Activated CD4-positive, alpha-beta T cell treated with anti-CD3 and anti-CD28 coated beads, Interleukin-2, amount 10 ng/mL, durations not matched to agents 7 days and 5 days (primary cell): Measurements from ENCODE around the gene GTF3C6. TPM values are rescaled to one million over a fixed set of nuclear protein-coding genes. Genes with fewer than 3 reads are reported as not detected.

Source experiments
- CTCF ChIA-PET: fragments of 350-600 bp; sonication (Branson Sonifier 250); formaldehyde crosslinking; loops from one replicate; lab custom pipeline; 2021; ENCODE audit warnings: antibody characterized with exemption; lab: Charles Lee
- POLR2A ChIA-PET: fragments of 350-600 bp; sonication (Branson Sonifier 250); formaldehyde crosslinking; loops from one replicate; lab custom pipeline; 2021; ENCODE audit warnings: antibody characterized with exemption; lab: Charles Lee
- DNase-seq: peaks from one replicate; pipeline ENCODE4 v3.0.0-alpha.2; 2020
- H3K27ac Mint-ChIP-seq: one replicate; pipeline ENCODE4 v1.8.0; 2021; ENCODE audit warnings: mild to moderate bottlenecking, moderate library complexity, mixed read lengths
- H3K27me3 Mint-ChIP-seq: one replicate; pipeline ENCODE4 v1.8.0; 2021; ENCODE audit warnings: mixed read lengths
- H3K36me3 Mint-ChIP-seq: one replicate; pipeline ENCODE4 v1.8.0; 2021; ENCODE audit warnings: low read depth, mixed read lengths
- H3K4me1 Mint-ChIP-seq: one replicate; pipeline ENCODE4 v1.8.0; 2021; ENCODE audit warnings: mixed read lengths
- H3K4me3 Mint-ChIP-seq: one replicate; pipeline ENCODE4 v1.8.0; 2021; ENCODE audit warnings: mild to moderate bottlenecking, moderate library complexity, mixed read lengths
- H3K9me3 Mint-ChIP-seq: one replicate; pipeline ENCODE4 v1.8.0; 2021; ENCODE audit warnings: mixed read lengths
- total RNA-seq, 2 experiments: library from RNA; stranded (reverse); gene quantifications; one replicate each; pipeline ENCODE4 v1.2.3, GENCODE V29; 2021

Gene GTF3C6, protein sequence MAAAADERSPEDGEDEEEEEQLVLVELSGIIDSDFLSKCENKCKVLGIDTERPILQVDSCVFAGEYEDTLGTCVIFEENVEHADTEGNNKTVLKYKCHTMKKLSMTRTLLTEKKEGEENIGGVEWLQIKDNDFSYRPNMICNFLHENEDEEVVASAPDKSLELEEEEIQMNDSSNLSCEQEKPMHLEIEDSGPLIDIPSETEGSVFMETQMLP
- 10 to 100 TPM; 85.9 to 98.7 TPM for total RNA-seq

DNA sequence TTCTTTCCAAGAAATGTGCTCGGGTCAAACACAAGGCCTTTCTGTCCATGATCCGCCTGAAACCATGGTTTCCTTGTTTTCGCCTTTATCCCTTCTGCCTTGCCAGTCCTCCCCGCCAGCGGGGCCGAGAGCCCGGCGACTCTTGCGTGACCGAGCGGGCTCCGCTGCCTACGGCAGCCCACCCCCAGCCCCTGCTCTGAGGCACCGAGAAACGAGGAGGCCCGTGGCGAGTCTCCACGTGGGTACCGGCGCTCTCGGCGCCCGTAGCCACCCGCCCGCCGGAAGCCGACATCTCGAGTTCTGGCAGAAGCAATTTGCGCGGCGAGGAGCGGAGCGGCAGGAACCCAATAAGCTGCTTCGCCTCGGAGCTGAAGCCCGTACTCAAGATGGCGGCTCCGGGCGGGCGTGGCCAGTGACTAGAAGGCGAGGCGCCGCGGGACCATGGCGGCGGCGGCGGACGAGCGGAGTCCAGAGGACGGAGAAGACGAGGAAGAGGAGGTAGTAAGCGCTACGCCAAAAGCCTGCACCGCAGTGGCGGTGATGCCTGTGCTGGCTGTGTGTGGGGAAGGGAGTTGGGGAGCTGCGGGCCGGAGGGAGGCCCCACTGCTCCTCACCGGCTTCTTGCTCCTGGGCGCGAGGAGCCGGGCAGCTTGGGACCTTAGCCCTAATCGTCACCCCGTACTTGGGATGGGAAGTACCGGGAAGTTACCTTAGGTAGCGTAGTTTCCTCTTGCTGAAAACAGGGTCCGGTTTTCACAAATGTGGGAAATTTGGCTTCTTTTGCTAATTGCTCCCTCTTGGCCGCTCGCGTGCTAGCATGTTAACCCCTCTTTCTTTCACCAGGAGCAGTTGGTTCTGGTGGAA lies at the start of gene GTF3C6:
Gene GTF3C6, plus strand, starts transcription at position 378 of the 864 bp plus-strand sequence. Its CDS starts 64 bp downstream, at position 442.
- peaks cover 18% of the 10 kb centered on the region for H3K4me1 Mint-ChIP-seq
- DNase-seq = peak; percentile 96
- POLR2A ChIA-PET = interaction anchor here (0.6 to 2.0 kb wide), 8 partner anchors 9 to 293 kb away, joined by 3 to 12 read pairs (median 4); partner anchors contain the start of genes AMD1 and CDK19
- H3K9me3 Mint-ChIP-seq = no peaks in the 10 kb centered on the region
- H3K36me3 Mint-ChIP-seq = peaks cover 36% of the 10 kb centered on the region
- CTCF ChIA-PET = interaction anchor here (0.7 to 1.5 kb wide), 9 partner anchors 13 to 1948 kb away, joined by 3 to 16 read pairs (median 3); partner anchors contain the start of gene RPF2
- H3K27ac Mint-ChIP-seq = peak within 1 kb of the TSS; percentile 100
- H3K27me3 Mint-ChIP-seq = peaks cover under 1% of the 10 kb centered on the region
- H3K4me3 Mint-ChIP-seq = peak within 1 kb of the TSS; percentile 99

- DNase-seq = no peak
- H3K4me1 Mint-ChIP-seq = peaks cover 7% of the 10 kb centered on the region
- H3K4me3 Mint-ChIP-seq = no peak overlapping the region
- CTCF ChIA-PET = no interaction called here
- no peaks in the 10 kb centered on the region for H3K9me3 Mint-ChIP-seq
- H3K36me3 Mint-ChIP-seq = no peaks in the 10 kb centered on the region
- POLR2A ChIA-PET = no interaction called here
- H3K27ac Mint-ChIP-seq = no peak overlapping the region
- peaks cover 4% of the 10 kb centered on the region for H3K27me3 Mint-ChIP-seq
These were observed 27.7 kb upstream of the GTF3C6 start for GRCh38 chr6:110930781-110931180.

DNA sequence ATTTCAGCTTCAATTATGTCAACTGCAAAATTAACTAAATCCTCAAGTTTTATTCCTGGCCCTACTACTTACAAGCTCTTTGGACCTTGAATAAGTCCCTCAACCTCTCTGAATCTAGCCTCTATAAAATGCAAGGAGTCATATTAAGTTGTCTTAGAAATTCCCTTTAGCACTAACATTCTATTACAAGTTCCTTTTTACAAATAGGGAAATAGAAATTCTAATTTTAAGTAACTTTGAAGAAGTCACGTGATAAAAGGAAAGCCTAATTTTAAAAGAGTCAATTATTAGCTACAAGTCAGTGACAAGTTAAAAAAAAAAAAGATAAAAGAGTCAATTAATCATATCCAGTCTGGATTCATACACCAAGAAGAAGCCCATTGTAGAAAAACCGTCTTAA lies 24.6 kb upstream of the GTF3C6 start:
- ChIA-PET POLR2A (interaction anchor here (0.6 to 0.7 kb wide), 2 partner anchors 17 to 118 kb away, joined by 3 read pairs; partner anchors contain the start of gene CDK19), CTCF (interaction anchor here (1.4 kb wide), 1 partner anchor 11 kb away, joined by 3 read pairs; no protein-coding TSS in a partner anchor)
- Mint-ChIP-seq H3K36me3 (no peaks in the 10 kb centered on the region), H3K27ac (no peak overlapping the region), H3K4me3 (no peak overlapping the region), H3K27me3 (no peaks in the 10 kb centered on the region), H3K4me1 (peaks cover 7% of the 10 kb centered on the region), H3K9me3 (no peaks in the 10 kb centered on the region)
- no peak for DNase-seq

- CTCF ChIA-PET = interaction anchor here (1.4 kb wide), 1 partner anchor 10 kb away, joined by 3 read pairs; no protein-coding TSS in a partner anchor
- Mint-ChIP-seq H3K4me1 (peaks cover 8% of the 10 kb centered on the region), H3K9me3 (no peaks in the 10 kb centered on the region), H3K36me3 (no peaks in the 10 kb centered on the region), H3K27ac (no peak overlapping the region), H3K4me3 (no peak overlapping the region), H3K27me3 (no peaks in the 10 kb centered on the region)
- no peak for DNase-seq
- POLR2A ChIA-PET = interaction anchor here (0.7 kb wide), 1 partner anchor 119 kb away, joined by 3 read pairs; the partner anchor contains the start of gene CDK19
These were observed 24.1 kb upstream of the GTF3C6 start for GRCh38 chr6:110934381-110934898.

- no peak for DNase-seq
- Mint-ChIP-seq H3K4me3 (no peak overlapping the region), H3K27me3 (no peaks in the 10 kb centered on the region), H3K4me1 (peaks cover 6% of the 10 kb centered on the region), H3K9me3 (no peaks in the 10 kb centered on the region), H3K36me3 (no peaks in the 10 kb centered on the region), H3K27ac (no peak overlapping the region)
- ChIA-PET POLR2A (no interaction called here), CTCF (interaction anchor here (0.7 kb wide), 1 partner anchor 11 kb away, joined by 4 read pairs; no protein-coding TSS in a partner anchor)
These were observed 23.3 kb upstream of the GTF3C6 start for GRCh38 chr6:110935171-110935570.

- ChIA-PET POLR2A (no interaction called here), CTCF (no interaction called here)
- Mint-ChIP-seq H3K27me3 (no peaks in the 10 kb centered on the region), H3K4me1 (peaks cover 1% of the 10 kb centered on the region), H3K27ac (no peak overlapping the region), H3K9me3 (no peaks in the 10 kb centered on the region), H3K4me3 (no peak overlapping the region), H3K36me3 (no peaks in the 10 kb centered on the region)
- no peak for DNase-seq
These were observed 20.3 kb upstream of the GTF3C6 start for GRCh38 chr6:110938171-110938570.

DNA sequence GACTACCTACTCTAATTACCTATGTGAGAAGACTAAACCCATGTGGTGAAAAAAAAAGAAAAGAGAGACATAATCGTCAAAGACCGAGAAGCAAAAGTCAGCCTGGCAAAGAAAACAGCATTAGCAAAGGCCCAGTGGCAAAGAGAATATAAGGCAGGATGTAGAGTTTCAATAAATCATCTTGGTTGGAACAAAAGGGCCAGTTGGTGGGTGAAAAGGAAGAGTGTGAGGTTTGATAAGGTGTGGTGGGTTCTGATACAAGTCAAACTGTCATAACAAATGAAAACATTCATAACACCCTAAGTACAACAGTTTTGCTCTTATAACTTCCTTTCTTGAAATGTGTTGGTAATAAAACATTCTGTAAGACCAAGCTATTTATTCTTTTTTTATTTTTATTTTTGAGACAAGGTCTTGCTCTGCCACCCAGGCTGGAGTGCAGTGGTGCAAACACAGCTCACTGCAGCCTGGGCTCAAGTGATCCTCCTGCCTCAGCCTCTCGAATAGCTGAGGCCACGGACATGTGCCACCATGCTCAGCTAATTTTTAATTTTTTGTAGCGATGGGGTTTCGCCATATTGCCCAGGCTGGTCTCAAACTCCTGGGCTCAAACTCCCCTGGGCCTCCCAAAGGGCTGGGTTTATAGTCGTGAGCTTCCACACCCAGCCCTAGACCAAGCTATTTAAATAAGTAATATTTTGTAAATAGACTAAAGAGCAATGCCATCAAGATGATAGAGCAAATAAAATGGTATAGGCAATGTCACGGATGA lies 18.9 kb upstream of the GTF3C6 start:
- Mint-ChIP-seq H3K27me3 (no peaks in the 10 kb centered on the region), H3K4me3 (no peak overlapping the region), H3K27ac (no peak overlapping the region), H3K36me3 (no peaks in the 10 kb centered on the region), H3K4me1 (peaks cover 6% of the 10 kb centered on the region), H3K9me3 (no peaks in the 10 kb centered on the region)
- DNase-seq = no peak
- ChIA-PET POLR2A (no interaction called here), CTCF (no interaction called here)

GRCh38 chr6:110944681-110945151 lies 13.8 kb upstream of the GTF3C6 start:
- H3K9me3 Mint-ChIP-seq = no peaks in the 10 kb centered on the region
- peak overlapping the region; percentile 36 for H3K27ac Mint-ChIP-seq
- ChIA-PET CTCF (interaction anchor here (0.6 to 3.8 kb wide), 14 partner anchors 10 to 1631 kb away, joined by 3 to 16 read pairs (median 4); partner anchors contain the start of gene GTF3C6), POLR2A (interaction anchor here (0.7 to 0.8 kb wide), 2 partner anchors 70 to 996 kb away, joined by 3 to 5 read pairs; partner anchors contain the start of gene AMD1)
- H3K27me3 Mint-ChIP-seq = no peaks in the 10 kb centered on the region
- no peaks in the 10 kb centered on the region for H3K36me3 Mint-ChIP-seq
- peaks cover 10% of the 10 kb centered on the region for H3K4me1 Mint-ChIP-seq
- peak; percentile 49 for DNase-seq
- peak overlapping the region; percentile 30 for H3K4me3 Mint-ChIP-seq

DNA sequence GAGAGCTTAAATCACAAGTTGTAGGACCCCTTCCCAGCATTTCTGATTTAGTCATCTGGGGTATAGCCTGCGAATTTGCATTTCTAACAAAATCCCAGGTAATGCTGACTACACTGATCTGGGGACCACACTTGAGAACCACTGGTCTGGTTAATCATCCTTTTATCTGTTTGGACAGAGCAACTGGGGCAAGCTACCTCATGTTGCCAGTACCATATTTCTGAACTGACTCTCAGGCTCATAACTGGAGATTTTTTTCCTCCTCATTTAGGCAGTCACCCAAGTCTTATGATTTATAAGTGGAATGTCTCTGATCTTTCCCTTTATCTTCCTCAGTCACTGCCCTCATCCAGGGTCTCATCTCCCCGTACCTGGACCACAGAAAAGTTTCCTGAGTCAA lies 12.0 kb upstream of the GTF3C6 start:
- ChIA-PET POLR2A (no interaction called here), CTCF (interaction anchor here (0.6 to 3.8 kb wide), 8 partner anchors 10 to 535 kb away, joined by 3 to 16 read pairs (median 4); partner anchors contain the start of genes GTF3C6 and RPF2)
- Mint-ChIP-seq H3K4me1 (peaks cover 17% of the 10 kb centered on the region), H3K36me3 (no peaks in the 10 kb centered on the region), H3K27ac (no peak overlapping the region), H3K4me3 (no peak overlapping the region), H3K27me3 (no peaks in the 10 kb centered on the region), H3K9me3 (no peaks in the 10 kb centered on the region)
- DNase-seq = no peak

GRCh38 chr6:110949679-110950285 lies 8.7 kb upstream of the GTF3C6 start:
- POLR2A ChIA-PET = interaction anchor here (0.6 kb wide), 1 partner anchor 1339 kb away, joined by 3 read pairs; no protein-coding TSS in a partner anchor
- DNase-seq = no peak
- CTCF ChIA-PET = interaction anchor here (2.6 kb wide), 1 partner anchor 268 kb away, joined by 8 read pairs; no protein-coding TSS in a partner anchor
- Mint-ChIP-seq H3K27me3 (peaks cover 6% of the 10 kb centered on the region), H3K36me3 (no peaks in the 10 kb centered on the region), H3K4me1 (peaks cover 11% of the 10 kb centered on the region), H3K27ac (no peak overlapping the region), H3K9me3 (no peaks in the 10 kb centered on the region), H3K4me3 (no peak overlapping the region)

DNA sequence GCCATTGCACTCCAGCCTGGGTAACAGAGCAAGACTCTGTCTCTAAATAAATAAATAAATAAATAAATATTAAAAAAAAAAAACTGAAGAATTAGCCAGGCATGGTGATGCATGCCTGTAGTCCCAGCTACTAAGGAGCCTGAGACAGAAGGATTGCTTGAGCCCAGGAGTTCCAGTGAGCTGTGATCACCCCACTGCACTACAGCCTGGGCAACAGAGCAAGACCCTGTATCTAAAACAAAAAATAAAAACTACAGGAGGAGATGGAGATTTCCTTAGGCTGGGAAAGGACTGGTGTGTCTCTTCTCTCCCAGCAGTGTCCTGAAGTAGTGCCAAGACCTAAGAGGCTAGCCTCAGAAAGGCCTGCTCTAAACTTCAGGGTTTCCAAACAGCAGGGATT lies 8.1 kb upstream of the GTF3C6 start:
- Mint-ChIP-seq H3K9me3 (no peaks in the 10 kb centered on the region), H3K36me3 (no peaks in the 10 kb centered on the region), H3K4me1 (peaks cover 9% of the 10 kb centered on the region), H3K4me3 (no peak overlapping the region), H3K27me3 (peaks cover 6% of the 10 kb centered on the region), H3K27ac (no peak overlapping the region)
- CTCF ChIA-PET = interaction anchor here (2.6 kb wide), 1 partner anchor 269 kb away, joined by 8 read pairs; no protein-coding TSS in a partner anchor
- POLR2A ChIA-PET = interaction anchor here (0.6 kb wide), 2 partner anchors 357 to 1340 kb away, joined by 3 to 5 read pairs; no protein-coding TSS in a partner anchor
- DNase-seq = no peak
